T follicular helper cell (primary cell): ENCODE data around the gene MAPK14.
"Not testable (repeated sequence)": the region's sequence is repeated elsewhere in the genome, so short reads cannot be mapped to it uniquely, and the experiment has no call there.

Source experiments
- DNase-seq: peaks from one replicate; pipeline ENCODE4 v3.0.0-alpha.2; 2020; ENCODE audit warnings: low read depth
- total RNA-seq, 2 experiments: gene quantifications; one replicate each; lab custom pipeline; 2026; lab: John Stamatoyannopoulos, UW

MAPK14 gene
- 77.5 to 116 reads per million in 2 experiments for total RNA-seq

DNA sequence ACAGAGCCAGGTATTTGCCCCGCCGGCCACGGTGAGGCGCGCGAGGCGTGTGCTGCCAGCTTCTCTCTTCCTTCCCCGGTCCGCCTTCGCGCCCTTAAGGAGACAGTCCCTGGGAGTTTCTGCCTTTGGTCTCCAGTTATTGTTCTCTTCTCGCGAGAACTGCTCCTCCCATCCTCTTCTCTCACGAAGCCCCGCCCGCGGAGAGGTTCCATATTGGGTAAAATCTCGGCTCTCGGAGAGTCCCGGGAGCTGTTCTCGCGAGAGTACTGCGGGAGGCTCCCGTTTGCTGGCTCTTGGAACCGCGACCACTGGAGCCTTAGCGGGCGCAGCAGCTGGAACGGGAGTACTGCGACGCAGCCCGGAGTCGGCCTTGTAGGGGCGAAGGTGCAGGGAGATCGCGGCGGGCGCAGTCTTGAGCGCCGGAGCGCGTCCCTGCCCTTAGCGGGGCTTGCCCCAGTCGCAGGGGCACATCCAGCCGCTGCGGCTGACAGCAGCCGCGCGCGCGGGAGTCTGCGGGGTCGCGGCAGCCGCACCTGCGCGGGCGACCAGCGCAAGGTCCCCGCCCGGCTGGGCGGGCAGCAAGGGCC, at the start of gene MAPK14:
TSS of gene MAPK14 (plus strand) at position 308 of the 587 bp plus-strand sequence. CDS start 350 bp downstream, outside the sequence.
- DNase-seq: peak; percentile 98

DNA sequence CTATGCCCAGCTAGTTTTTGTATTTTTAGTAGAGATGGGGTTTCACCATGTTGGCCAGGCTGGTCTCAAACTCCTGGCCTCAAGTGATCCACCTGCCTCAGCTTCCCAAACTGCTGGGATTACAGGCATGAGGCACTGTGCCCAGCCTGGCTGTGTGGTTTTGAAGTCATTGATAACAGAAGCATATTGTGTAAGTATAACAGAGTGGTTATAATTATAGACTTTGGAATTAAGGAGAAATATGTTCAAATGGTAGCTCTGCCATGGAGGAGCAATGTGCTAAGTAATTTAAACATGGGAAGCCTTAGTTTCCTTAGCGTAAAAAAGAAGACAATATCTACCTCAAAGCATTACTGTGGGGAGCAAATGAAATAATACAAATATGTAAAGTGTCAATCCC, 47.5 kb upstream of the MAPK14 start:
- DNase-seq: not testable (repeated sequence)

DNA sequence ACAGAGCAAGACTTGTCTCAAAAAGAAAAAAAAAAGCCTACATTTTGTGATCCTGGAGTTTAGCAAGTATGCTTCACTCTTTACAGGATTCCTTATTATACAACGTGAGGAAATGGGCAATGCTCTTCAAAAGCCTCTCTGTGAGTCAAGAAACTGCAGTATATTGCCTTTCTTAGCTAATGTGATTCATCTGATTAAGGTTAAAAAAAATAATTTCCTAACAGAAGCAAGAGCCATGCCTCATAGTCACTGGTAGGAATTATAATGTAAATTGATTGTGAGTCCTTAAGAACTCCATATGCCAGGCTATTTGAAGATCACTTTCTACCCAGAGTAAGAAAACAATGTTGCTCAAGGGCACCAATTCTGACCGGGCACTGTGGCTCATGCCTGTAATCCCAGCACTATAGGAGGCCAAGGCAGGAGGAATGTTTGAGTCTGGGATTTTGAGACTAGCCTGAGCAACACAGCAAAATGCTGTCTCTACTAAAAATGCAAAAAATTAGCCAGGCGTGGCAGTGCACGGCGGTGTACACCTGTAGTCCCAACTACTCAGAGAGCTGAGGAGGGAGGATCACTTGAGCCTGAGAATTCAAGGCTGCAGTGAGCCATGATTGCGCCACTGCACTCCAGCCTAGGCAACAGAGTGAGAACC, 46.5 kb upstream of the MAPK14 start:
- DNase-seq: no peak

GRCh38 chr6:35984701-35985100, 42.9 kb upstream of the MAPK14 start:
- no peak for DNase-seq

DNA sequence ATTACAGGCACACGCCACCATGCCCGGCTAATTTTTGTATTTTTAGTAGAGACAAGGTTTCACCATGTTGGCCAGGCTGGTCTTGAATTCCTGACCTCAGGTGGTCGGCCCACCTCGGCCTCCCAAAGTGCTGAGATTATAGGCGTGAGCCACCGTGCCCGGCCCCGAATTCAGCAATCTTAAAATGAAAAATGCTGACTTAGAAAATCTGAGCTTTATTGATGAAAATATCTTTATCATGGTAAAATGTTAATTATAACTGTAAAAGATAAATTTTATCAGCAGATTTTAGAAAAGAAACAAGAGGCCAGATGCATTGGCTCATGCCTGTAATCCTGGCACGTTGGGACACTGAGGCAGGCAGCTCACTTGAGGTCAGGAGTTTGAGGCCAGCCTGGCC, 39.6 kb upstream of the MAPK14 start:
- not testable (repeated sequence) for DNase-seq

- DNase-seq: no peak
Measured at GRCh38 chr6:35993150-35993549, 34.5 kb upstream of the MAPK14 start.

DNA sequence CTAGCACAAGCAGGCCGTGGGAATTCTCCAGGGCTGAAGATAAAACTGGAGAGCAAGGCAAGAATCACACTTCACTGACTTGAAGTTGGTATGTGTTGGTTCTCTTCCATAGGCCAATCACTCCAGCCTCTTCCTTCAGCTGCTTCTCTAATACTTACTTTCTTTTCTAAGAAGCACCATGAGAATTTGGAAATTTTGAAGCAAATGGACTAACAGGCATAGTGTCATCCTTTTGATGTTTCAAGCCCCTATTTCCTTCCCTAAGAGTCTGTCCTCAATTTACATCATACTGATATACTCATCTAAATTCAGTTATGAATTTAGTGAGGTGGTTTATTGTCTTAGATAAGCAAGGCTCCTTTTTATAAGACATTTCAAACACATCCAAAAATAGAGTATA, 27.2 kb upstream of the MAPK14 start:
- no peak for DNase-seq

GRCh38 chr6:36015666-36016065, 11.9 kb upstream of the MAPK14 start:
- no peak for DNase-seq

GRCh38 chr6:36018339-36018738, 9.3 kb upstream of the MAPK14 start:
- no peak for DNase-seq

- DNase-seq: no peak
Measured at GRCh38 chr6:36019167-36019566, 8.4 kb upstream of the MAPK14 start.

GRCh38 chr6:36020154-36020553, 7.5 kb upstream of the MAPK14 start:
- no peak for DNase-seq

GRCh38 chr6:36023996-36024795, 3.4 kb upstream of the MAPK14 start, which contains the start of gene SLC26A8:
TSS of gene SLC26A8 (minus strand) at chr6:36024641. CDS start at chr6:36019707, 4,934 bp downstream.
- no peak for DNase-seq

DNA sequence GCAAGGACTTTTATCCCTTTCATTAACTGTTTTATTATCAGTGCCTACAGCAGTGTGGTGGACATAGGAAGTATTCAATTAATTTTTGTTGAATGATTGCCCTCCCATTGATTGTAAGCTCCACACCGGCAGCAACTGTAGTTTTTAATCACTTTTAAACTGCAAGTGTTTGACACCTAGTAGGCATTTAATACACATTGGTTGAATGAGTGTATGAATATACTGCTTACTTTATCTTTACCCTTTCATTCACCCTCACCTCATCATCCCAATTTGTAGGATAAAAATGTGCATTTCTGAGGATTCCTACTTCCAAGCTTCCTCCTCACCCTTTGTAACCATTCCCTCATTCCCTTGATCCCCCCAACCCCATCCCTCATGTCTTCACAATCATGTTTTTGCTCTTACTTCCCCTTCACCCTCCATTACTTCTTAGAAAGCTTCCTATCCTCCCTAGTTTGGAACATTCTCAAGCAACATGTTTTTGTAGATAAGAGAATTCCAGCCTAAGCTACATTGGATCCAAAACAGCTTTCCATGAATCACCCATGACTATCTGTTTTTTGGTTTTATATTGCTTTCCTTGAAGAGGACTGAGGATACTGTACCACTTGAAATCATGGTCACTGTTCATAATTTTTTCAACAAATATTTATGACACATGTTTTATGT, 2.2 kb upstream of the MAPK14 start:
- no peak for DNase-seq

GRCh38 chr6:36025932-36026327, 1.7 kb upstream of the MAPK14 start:
- no peak for DNase-seq

- peak; percentile 34 for DNase-seq
Measured at GRCh38 chr6:36028088-36028876, 674 bp downstream of the MAPK14 start.

GRCh38 chr6:36028877-36029324, 1.3 kb downstream of the MAPK14 start:
- DNase-seq: peak; percentile 53

DNA sequence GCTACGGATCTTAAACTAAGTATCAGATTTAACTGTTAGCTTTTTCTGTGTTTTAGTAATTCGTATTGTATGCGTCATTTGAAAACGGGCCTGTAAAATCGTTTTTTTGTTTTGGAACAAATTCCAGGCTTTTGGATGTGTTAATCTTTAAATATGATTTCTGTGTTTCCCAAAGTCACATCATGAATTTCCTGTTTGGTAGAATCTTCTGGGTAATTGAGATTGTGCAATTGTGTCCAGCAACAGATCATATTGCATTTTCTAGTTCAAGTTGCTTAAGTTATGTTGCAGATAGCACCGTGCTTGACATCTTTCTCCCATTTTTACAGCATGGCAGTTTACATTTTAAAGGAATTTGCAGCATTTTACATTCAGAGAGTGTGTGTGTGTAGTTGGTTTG, 1.9 kb downstream of the MAPK14 start:
- no peak for DNase-seq

DNA sequence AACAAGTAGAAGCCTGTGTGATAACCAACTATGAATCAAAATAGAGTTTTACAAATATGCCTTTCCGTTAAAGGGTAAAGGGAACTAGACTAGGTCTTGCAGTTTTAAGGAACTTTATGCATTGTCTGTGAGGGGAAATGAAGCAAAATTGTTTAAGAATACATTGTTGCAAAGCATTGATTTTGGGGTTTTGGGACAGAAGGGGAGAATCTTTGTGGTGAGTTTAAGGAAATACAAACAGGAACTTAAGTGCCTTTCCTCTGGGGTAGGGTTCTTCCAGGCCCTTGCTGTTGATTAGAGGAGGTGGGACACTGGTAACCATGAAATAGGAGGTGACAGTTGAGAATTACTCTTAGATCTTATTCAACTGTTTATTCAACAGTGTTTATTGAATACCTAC, 4.7 kb downstream of the MAPK14 start:
- no peak for DNase-seq

DNA sequence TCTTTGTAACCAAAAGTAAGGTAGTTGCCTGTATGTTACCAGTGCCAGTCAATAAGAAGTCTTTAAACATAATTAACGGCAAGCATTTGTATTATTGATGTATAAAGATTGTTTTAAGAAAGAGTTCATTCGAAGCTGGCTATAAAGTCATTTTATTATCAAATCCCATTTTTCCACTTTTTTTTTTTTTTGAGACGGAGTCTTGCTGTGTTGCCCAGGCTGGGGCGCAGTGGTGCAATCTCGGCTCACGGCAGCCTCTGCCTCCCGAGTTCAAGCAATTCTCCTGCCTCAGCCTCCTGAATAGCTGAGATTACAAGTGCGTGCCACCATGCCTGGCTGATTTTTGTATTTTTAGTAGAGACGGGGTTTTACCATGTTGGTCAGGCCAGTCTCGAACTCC, 5.5 kb downstream of the MAPK14 start:
- not testable (repeated sequence) for DNase-seq

DNA sequence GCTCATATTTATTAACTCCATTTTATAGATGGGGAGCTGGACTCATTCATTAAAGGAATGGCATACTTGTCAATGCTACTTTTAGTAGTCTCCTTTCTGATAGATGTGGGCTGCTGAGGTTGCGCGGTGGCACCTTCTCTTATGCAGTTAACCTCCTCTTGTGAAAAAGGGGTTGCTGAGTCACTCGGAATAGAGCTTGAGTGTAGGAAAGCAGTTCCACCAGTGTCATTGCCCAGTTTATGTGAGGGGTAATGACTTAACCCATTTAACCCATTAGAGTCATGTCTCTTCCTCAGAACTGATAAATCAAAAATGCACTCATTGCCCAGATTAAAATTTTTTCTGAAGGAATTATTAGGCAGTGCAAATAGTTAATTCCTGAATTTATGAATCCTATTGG, 6.3 kb downstream of the MAPK14 start:
- DNase-seq: no peak

DNA sequence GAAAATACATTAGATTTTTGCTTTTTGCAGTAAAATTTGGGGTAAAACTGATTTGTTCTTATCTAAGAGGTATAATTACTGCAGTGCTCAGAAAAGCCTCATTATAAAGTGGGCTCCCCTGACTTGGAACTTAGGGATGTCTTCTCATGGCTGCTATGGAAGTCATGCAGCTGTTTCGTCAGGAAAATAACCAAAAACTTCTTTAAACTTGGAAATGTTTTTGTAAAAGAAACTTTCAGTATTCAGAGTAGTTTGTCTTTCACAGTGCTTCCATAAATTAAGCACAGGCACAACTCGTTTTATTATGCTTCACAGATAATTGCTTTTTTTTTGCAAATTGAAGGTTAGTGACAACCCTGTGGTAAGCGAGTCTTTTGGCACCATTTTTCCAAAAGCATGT, 6.8 kb downstream of the MAPK14 start:
- no peak for DNase-seq
